GM12891 (cell line): ENCODE measurements around the gene NPR2.

Experiments used
- PAX5 ChIP-seq: IDR thresholded peaks from 2 replicates; pipeline ENCODE4 v1.6.1; 2011; ENCODE audit warnings: low read length, moderate library complexity, mild to moderate bottlenecking; ENCODE audit not compliant: insufficient read depth, severe bottlenecking
- POLR2A ChIP-seq: IDR thresholded peaks from 2 replicates; pipeline ENCODE4 v1.6.1; 2011; ENCODE audit warnings: low read depth, low read length, control low read depth
- SPI1 ChIP-seq: IDR thresholded peaks from 2 replicates; pipeline ENCODE4 v1.6.1; 2011; ENCODE audit warnings: low read depth, low read length, control low read depth
- TAF1 ChIP-seq: IDR thresholded peaks from 2 replicates; pipeline ENCODE4 v1.6.1; 2011; ENCODE audit warnings: low read depth, low read length, control low read depth

DNA sequence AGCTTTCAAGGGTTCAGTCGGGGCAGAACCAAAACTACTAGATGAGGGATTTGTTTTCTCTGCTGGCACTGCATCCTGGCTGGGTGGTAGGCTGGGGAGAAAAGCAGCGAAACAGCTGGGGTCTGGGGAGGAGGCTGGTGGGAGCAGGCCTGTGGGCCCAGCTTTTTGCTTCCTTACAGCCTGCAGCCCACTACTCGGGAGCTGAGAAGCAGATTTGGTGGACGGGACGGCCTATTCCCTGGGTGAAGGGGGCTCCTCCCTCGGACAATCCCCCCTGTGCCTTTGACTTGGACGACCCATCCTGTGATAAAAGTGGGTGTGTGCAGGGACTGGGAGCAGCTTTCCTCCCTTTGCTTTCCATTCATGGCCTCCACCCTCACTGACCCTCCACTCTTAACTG is 9.1 kb downstream of the NPR2 start:
- TF ChIP-seq TAF1 (no peak), POLR2A (no peak), SPI1 (no peak), PAX5 (no peak)
